Measurements from ENCODE around the gene ZBED3. TPM values are rescaled to one million over a fixed set of nuclear protein-coding genes. Genes with fewer than 3 reads are reported as not detected.

Gene ZBED3
- total and polyA plus RNA-seq, 11 donors = 2.8 to 8.1 (median 5.7) TPM

DNA sequence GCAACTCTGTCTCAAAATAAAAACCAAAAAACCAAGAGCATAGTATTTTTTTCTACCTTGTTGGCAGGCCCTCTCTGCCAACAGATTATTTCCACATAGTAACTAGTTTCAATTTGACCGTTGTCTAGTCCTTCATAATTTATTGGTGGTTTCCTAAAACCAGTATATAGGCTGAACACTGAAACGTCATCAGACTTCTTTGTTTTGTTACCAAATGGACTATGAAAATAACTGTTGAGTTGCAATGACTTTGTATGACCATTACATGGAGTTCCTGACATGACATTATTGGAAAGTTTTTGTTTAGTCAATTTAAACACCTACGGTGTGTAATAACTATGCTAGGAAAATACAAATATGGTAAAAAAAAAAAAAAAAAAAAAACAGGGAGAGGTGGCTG lies 55.2 kb downstream of the ZBED3 start:
- Histone ChIP-seq H3K36me3 (peaks cover 0 to 29% (median 23%) of the 10 kb centered on the region in 9 donors), H3K27ac (no peak overlapping the region), H3K4me1 (peaks cover 0 to 30% (median 17%) of the 10 kb centered on the region in 12 donors), H3K27me3 (no peaks in the 10 kb centered on the region), H3K4me3 (peak overlapping the region in 1 of 12 donors; percentile 85), H3K9me3 (peaks cover 0 to 14% (median 0%) of the 10 kb centered on the region in 12 donors)
- intact Hi-C loops (cut with DNase I) = loop anchor here in 1 of 10 donors (10.0 kb wide), 1 partner anchor 317 kb away; the partner anchor contains the start of gene F2R
- no peak for ATAC-seq
- 90 to 92% (median 91%) methylated on average over 3 of the region's 3 CpGs for WGBS, 4 donors
- no peak for DNase-seq
- no peak for TF ChIP-seq POLR2A (IDR thresholded peaks at IDR 0.05)
- TF ChIP-seq, protein P1, sequence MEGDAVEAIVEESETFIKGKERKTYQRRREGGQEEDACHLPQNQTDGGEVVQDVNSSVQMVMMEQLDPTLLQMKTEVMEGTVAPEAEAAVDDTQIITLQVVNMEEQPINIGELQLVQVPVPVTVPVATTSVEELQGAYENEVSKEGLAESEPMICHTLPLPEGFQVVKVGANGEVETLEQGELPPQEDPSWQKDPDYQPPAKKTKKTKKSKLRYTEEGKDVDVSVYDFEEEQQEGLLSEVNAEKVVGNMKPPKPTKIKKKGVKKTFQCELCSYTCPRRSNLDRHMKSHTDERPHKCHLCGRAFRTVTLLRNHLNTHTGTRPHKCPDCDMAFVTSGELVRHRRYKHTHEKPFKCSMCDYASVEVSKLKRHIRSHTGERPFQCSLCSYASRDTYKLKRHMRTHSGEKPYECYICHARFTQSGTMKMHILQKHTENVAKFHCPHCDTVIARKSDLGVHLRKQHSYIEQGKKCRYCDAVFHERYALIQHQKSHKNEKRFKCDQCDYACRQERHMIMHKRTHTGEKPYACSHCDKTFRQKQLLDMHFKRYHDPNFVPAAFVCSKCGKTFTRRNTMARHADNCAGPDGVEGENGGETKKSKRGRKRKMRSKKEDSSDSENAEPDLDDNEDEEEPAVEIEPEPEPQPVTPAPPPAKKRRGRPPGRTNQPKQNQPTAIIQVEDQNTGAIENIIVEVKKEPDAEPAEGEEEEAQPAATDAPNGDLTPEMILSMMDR (IDR thresholded peaks at IDR 0.05) = no peak

DNA sequence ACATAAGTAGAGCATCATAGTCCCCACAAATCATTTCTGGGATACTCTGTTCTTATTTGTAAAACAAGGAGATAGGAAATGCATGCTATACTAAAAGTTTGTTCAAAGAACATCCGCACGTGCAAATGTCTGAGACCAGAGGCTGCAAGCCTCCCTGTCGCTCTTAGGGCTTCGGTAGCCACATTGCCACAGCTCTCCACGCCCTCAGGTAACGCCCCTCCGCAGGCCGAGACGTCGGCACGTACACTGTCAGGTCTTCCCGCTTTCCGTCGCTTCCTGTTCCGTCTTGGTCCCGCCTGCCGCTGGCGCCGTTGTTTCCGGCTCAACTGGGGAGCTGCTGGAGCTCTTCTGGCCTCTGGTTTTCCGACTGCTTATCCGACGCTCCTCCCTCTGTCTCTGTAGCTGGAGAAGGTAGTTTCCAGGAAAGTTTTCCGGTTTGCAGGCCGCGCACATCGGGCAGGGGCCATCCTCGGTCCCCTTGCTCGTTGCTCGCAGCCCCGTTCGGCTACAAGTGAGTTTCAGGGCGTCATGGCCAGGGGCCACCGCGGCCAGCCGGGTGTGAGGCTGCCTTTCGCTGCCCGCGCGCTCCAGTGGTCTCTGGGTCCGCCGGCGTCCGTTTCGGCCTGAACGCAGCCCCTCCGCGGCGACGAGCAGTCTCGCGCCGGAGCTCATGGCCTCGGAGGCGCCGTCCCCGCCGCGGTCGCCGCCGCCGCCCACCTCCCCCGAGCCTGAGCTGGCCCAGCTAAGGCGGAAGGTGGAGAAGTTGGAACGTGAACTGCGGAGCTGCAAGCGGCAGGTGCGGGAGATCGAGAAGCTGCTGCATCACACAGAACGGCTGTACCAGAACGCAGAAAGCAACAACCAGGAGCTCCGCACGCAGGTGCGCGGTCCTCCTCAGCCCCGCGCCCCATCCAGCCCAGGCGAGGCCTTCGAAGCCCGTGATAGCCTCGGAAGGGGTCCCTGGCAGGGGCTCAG lies 56.7 kb downstream of the ZBED3 start, which contains the start of gene AGGF1:
AGGF1 (plus strand) TSS at position 308 of the 975 bp plus-strand sequence; CDS start at position 671, 363 bp downstream.
- WGBS, 4 donors = 0 to 1% (median 1%) methylated on average over 39 to 82 of the region's 82 CpGs
- H3K27ac ChIP-seq = peak within 1 kb of the TSS; percentile 77 to 98 (median 90)
- H3K9me3 ChIP-seq = peaks cover 0 to 14% (median 0%) of the 10 kb centered on the region in 12 donors
- TF ChIP-seq POLR2A (IDR thresholded peaks at IDR 0.05) = peak in 1 of 2 donors; percentile 62
- TF ChIP-seq, protein P1 (IDR thresholded peaks at IDR 0.05) = no peak
- H3K4me1 ChIP-seq = peaks cover 0 to 30% (median 17%) of the 10 kb centered on the region in 12 donors
- peak within 1 kb of the TSS; percentile 82 to 100 (median 94) for H3K4me3 ChIP-seq
- no peaks in the 10 kb centered on the region for H3K27me3 ChIP-seq
- ATAC-seq = peak; percentile 100
- H3K36me3 ChIP-seq = peaks cover 0 to 14% (median 8%) of the 10 kb centered on the region in 9 donors
- intact Hi-C loops (cut with DNase I) = loop anchor here in 1 of 10 donors (10.0 kb wide), 1 partner anchor 316 kb away; the partner anchor contains the start of gene F2R
- DNase-seq = peak; percentile 94 to 97 (median 96)

DNA sequence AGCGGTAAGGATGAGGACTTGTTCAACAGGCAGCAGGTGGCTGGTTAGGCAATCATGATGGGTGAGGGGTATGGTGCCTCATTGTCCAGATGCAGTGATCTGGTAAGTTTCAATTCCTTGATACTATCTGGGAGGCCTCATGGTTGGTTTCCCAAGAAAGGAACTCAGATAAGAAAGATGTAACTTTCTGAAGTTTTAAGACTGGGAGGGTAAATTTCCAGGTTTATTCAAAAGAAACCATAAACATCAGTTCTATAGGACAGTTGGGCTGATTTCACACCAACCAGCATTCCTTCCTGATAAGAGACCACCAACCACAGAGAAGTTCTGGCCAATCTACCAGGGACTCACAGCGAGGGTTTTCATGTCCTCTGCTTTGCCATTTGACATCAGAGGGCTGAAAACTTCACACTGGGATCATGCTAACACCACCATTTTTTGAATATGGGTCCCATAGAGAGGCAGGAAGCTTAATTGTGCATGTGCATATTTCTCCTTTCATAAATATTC lies 57.7 kb downstream of the ZBED3 start:
- DNase-seq = no peak
- H3K36me3 ChIP-seq = peaks cover 0 to 4% (median 2%) of the 10 kb centered on the region in 9 donors
- no peak for TF ChIP-seq POLR2A (IDR thresholded peaks at IDR 0.05)
- TF ChIP-seq, protein P1 (IDR thresholded peaks at IDR 0.05) = no peak
- H3K27me3 ChIP-seq = no peaks in the 10 kb centered on the region
- intact Hi-C loops (cut with DNase I) = loop anchor here in 1 of 10 donors (10.0 kb wide), 1 partner anchor 425 kb away; no protein-coding TSS in a partner anchor
- peak overlapping the region; percentile 53 to 98 (median 90) for H3K27ac ChIP-seq
- H3K4me1 ChIP-seq = peaks cover 0 to 30% (median 17%) of the 10 kb centered on the region in 12 donors
- peak overlapping the region in 11 of 12 donors; percentile 83 to 100 (median 96) for H3K4me3 ChIP-seq
- peaks cover 0 to 14% (median 0%) of the 10 kb centered on the region in 12 donors for H3K9me3 ChIP-seq
- WGBS, 4 donors = 94 to 97% (median 97%) methylated on average over 2 of the region's 2 CpGs
- no peak for ATAC-seq
